HG03103 (cell line): Measurements from ENCODE around the gene NPHP3.
A peak's percentile ranks its signal among the peaks of the same experiment; 100 is the strongest.
"Not testable (repeated sequence)": the region's sequence is repeated elsewhere in the genome, so short reads cannot be mapped to it uniquely, and the experiment has no call there.

Experiments
- ATAC-seq: cut with Tn5 transposase; IDR thresholded peaks from one replicate; pipeline ENCODE4 v1.9.1; 2021; ENCODE audit warnings: low read depth; ENCODE audit not compliant: unreplicated experiment

The NPHP3 gene

DNA sequence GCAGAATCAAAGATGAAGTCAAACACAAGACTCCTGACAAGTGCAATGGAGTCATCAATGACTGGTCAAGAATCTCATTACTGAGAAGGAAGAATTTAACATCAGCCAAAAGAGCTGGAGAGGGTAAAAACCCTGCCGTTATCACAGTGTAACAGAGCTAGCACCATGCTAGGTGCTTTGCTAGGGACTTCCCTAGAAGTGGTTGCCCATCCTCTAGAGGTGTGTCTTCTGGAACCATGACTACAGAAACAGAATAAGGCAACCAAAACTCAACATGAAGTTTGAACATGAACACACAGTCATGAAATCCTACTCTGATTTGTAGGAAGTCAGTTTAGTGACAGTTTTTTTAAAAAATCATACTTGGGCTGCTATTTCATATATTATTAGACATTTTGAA, 72.1 kb downstream of the NPHP3 start:
- no peak for ATAC-seq

DNA sequence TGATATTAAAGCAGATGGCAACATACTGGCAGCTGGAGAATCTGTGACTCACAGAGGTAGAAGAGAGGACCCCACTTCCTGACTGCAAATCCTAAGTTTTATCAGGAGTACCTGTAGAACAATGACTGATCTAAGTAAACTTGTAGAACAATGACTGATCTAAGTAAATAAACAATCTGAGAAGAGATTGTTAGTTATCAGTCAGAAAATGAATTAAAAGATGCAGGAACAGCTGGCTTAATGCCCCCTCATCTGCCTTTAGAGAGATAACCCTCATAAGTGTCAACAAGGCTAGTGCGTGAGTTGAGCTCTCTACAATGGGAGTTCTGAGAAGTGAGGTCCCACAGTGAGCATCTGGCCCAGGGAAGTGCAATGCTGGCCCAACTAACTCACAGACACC, 77.2 kb downstream of the NPHP3 start:
- ATAC-seq = no peak

DNA sequence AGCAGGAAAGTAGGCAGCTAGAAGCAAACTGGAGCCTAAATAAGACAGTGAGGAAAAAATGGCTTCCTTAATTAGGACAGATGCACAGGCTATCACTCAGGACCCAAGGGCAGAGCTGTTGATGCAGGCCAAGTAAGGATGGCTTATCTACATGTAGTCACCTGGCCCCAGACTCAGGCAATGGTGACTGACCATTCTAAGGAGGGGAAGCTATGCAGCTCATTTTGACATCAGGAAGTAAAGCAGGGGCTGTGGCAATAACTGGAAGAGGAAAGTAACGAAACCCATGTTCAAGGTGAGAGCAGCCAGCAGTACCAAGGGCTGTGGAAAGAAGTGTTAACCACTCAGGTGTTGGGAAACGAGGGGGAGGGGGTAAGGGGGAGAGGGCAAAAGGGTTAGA, 78.8 kb downstream of the NPHP3 start:
- ATAC-seq = no peak

GRCh38 chr3:132642539-132642847, 79.7 kb downstream of the NPHP3 start:
- no peak for ATAC-seq

DNA sequence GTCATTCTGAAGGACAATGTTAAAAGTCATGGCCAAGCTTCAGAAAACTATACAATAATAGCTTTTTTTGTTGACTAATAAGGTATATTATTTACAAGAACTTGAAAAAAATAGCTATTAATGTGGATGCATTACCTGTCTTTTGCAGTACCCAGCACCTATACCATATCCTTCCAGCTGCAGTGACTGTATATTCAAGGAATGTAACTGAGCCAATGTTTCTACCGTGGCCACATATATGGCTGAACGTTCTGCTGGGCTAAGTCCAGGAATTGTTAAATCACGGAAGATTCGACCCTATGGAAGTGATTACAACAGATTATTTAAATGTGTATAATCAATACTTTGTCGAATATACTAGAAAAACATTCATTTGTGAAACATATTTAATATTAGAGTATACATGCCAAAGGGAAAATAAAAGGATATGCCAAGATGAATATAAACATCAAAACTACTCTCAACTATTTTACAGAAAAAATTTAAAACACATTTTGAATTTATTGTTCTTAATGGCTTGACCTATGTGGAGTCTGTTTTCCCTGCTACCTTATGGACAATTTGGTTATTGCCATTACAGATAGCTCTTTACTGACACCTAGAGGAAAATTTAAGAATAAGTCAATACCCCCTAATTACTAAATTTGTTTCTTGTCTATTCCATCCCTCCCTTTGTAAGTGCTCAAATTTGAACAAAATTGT, 80.2 kb downstream of the NPHP3 start:
- ATAC-seq = peak; percentile 54

DNA sequence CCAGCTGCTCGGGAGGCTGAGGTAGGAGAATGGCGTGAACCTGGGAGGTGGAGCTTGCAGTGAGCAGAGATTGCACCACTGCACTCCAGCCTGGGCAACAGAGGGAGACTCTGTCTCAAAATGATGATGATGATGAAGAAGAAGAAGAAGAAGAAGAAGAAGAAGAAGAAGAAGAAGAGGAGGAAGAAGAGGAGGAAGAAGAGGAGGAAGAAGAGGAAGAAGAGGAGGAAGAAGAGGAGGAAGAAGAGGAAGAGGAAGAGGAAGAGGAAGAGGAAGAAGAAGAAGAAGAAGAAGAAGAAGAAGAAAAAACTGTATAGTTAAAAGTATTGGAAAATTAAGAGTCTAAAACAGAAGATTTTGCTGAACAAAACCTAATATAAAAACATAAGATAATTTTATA, 80.8 kb downstream of the NPHP3 start:
- not testable (repeated sequence) for ATAC-seq

- no peak for ATAC-seq
Measured at GRCh38 chr3:132638706-132639105, 83.5 kb downstream of the NPHP3 start.

DNA sequence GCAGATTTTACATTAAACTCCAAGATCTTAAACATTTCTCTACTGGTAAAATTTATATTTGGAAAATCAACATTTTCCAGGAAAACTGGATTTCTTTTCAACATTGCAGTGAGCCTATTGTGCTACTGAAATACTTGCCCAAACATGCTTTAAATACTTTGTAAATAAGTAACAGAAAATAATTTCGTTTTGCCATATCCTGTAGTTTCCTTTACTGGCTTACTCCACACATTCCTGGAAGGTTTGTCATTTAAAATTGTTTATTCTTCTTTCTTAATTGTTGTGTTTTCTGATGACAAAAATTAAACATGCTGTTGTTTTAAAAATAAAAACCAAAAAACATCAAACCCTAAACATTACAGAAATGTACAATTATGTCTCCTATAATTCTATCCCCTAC, 84.6 kb downstream of the NPHP3 start:
- no peak for ATAC-seq

DNA sequence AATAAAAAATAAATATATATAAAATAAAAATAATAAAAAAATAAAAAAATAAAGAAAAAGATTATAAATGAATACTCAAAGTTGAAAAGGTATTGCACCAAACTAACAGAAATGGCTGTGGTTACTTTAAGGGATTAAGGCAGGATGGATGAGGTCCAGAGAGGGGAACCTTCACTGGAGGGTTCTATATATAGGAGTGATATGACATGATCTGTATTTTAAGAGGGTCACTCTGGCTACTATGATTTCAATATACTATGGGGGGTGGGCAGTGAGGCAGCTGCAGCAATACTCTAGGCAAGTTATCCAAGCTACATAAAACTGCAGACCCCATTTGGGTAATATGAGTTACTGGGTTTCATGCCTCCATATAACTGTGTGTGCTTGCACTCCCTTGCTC, 87.2 kb downstream of the NPHP3 start:
- ATAC-seq = no peak
